Endometrial microvascular endothelial cells (primary cell): Measurements from ENCODE around the gene CCNJL. TPM values are rescaled to one million over a fixed set of nuclear protein-coding genes. Genes with fewer than 3 reads are reported as not detected.

Experiments used
- total RNA-seq: library from RNA; depleted of rRNA; stranded (reverse); fragments of >200 nt; gene quantifications from one replicate; pipeline ENCODE4 v1.2.3, GENCODE V29; 2015; ENCODE audit errors: inconsistent ontology term

CCNJL gene
- total RNA-seq, 1 donor from 2014 or later, result 8.6 TPM

Other genes with a start within 250 kb of the CCNJL start
- gene PWWP2A, start 193.1 kb downstream of the CCNJL start, total RNA-seq, result 21.9 TPM
- gene FABP6, start 83.1 kb downstream of the CCNJL start, total RNA-seq, result not detected
- not detected for gene C1QTNF2, start 58.1 kb upstream of the CCNJL start, total RNA-seq
- 1.0 TPM for gene FAM200C, start 87.5 kb upstream of the CCNJL start, total RNA-seq
- 35.5 TPM for gene SLU7, start 106.5 kb upstream of the CCNJL start, total RNA-seq
- gene PTTG1, start 109.3 kb upstream of the CCNJL start, total RNA-seq, result 187 TPM